RWPE2 (cell line): ENCODE results near the gene HABP2.

Experiments used
- ATAC-seq: fragments of 200-7000 bp; cut with Tn5 transposase; 3 replicates; pipeline ENCODE4 v1.9.1; 2021; ENCODE audit warnings: low read depth
- DNase-seq: peaks from one replicate; pipeline ENCODE4 v3.0.0-alpha.2; 2020; ENCODE audit warnings: low spot score
- H3K27ac ChIP-seq: fragments of 450-650 bp; 2 replicates; pipeline ENCODE4 v1.5.1; 2017; ENCODE audit warnings: mild to moderate bottlenecking; ENCODE audit not compliant: poor library complexity, severe bottlenecking
- H3K27me3 ChIP-seq: fragments of 250-450 bp; sonication (Bioruptor Pico); 2 replicates; pipeline ENCODE4 v1.5.1; 2021; ENCODE audit warnings: mild to moderate bottlenecking, moderate library complexity; ENCODE audit not compliant: insufficient read depth, poor library complexity, severe bottlenecking
- H3K36me3 ChIP-seq: fragments of 250-450 bp; sonication (Bioruptor Pico); 2 replicates; pipeline ENCODE4 v1.5.1; 2020; ENCODE audit warnings: low read depth, mild to moderate bottlenecking, moderate library complexity
- H3K4me1 ChIP-seq: fragments of 250-450 bp; sonication (Bioruptor Pico); 2 replicates; pipeline ENCODE4 v1.5.1; 2021; ENCODE audit warnings: mild to moderate bottlenecking, moderate library complexity; ENCODE audit not compliant: insufficient read depth, poor library complexity, severe bottlenecking
- H3K4me3 ChIP-seq: fragments of 250-450 bp; sonication (Bioruptor Pico); 2 replicates; pipeline ENCODE4 v1.5.1; 2021; ENCODE audit warnings: mild to moderate bottlenecking, moderate library complexity; ENCODE audit not compliant: severe bottlenecking
- H3K9me3 ChIP-seq: fragments of 250-450 bp; sonication (Bioruptor Pico); 2 replicates; pipeline ENCODE4 v1.5.1; 2021; ENCODE audit warnings: mild to moderate bottlenecking, moderate library complexity; ENCODE audit not compliant: severe bottlenecking
- TF ChIP-seq, protein P1 (sequence below): fragments of 450-650 bp; IDR thresholded peaks from one replicate; pipeline ENCODE4 v1.5.1; 2017; ENCODE audit warnings: mild to moderate bottlenecking, moderate library complexity; ENCODE audit not compliant: poor library complexity, severe bottlenecking

HABP2 gene

DNA sequence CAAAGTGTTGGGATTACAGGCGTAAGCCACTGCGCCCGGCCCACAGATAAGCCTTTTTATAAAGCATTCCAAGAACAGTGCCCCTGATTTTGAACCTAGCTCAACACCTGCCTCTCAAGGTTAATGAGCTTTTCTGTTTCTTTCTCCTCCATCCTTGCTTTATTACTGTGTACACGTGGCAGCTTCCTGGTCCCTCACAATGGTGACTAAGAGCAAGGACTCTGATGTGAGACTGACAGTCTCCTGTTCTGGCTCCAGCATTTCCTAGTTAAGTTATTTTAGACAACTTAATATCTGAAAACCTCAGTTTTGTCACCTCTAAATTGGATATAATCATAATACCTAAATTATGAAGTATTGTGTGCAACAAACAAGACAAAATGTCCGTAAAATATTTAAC is 9.9 kb downstream of the HABP2 start:
- Histone ChIP-seq H3K4me3 (no peak overlapping the region), H3K36me3 (no peaks in the 10 kb centered on the region), H3K27me3 (no peaks in the 10 kb centered on the region), H3K27ac (no peak overlapping the region), H3K9me3 (no peaks in the 10 kb centered on the region), H3K4me1 (no peaks in the 10 kb centered on the region)
- TF ChIP-seq, protein P1, sequence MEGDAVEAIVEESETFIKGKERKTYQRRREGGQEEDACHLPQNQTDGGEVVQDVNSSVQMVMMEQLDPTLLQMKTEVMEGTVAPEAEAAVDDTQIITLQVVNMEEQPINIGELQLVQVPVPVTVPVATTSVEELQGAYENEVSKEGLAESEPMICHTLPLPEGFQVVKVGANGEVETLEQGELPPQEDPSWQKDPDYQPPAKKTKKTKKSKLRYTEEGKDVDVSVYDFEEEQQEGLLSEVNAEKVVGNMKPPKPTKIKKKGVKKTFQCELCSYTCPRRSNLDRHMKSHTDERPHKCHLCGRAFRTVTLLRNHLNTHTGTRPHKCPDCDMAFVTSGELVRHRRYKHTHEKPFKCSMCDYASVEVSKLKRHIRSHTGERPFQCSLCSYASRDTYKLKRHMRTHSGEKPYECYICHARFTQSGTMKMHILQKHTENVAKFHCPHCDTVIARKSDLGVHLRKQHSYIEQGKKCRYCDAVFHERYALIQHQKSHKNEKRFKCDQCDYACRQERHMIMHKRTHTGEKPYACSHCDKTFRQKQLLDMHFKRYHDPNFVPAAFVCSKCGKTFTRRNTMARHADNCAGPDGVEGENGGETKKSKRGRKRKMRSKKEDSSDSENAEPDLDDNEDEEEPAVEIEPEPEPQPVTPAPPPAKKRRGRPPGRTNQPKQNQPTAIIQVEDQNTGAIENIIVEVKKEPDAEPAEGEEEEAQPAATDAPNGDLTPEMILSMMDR = no peak
- DNase-seq (no peak), ATAC-seq (no peak)

DNA sequence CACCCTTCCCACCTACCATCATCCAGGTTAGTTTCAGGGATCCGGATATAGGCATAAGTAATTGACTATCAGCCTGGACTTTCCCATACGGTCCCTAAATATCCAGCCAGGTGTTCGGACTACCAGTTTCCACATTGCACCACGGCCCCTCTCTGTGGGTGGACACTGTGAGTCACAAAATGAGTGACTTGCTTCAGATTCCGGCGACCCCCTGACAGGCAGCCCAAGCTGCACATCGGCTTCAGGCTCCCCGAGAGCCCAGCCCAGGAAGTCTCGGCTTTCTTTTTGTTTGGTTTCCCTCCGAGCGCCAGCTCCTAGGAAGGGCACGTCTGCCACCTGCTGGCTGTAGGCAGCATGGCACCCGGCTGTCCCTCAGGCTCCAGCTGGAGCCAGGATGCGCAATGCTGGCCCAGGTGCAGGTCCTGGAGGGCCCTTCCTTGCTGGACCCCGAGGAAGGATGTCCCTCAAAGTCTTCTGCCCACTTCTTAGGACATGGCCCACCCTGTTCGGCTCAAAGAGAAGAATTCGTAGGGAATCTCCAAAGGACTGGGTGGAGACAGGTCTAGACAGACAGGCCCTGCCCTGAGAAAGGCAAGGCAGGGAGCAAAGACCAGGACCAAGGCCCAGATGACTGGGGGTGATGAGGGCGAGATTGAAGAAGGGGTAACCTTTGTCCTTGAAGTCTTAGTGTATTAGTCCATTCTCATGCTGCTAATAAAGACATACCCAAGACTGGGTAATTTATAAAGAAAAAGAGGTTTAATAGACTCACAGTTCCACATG is 10.6 kb downstream of the HABP2 start:
- no peak overlapping the region for H3K27ac ChIP-seq
- DNase-seq = no peak
- H3K9me3 ChIP-seq = no peaks in the 10 kb centered on the region
- no peaks in the 10 kb centered on the region for H3K4me1 ChIP-seq
- no peaks in the 10 kb centered on the region for H3K27me3 ChIP-seq
- H3K4me3 ChIP-seq = peak overlapping the region; percentile 18
- ATAC-seq = peak; percentile 89
- TF ChIP-seq, protein P1 = peak; percentile 98
- no peaks in the 10 kb centered on the region for H3K36me3 ChIP-seq

DNA sequence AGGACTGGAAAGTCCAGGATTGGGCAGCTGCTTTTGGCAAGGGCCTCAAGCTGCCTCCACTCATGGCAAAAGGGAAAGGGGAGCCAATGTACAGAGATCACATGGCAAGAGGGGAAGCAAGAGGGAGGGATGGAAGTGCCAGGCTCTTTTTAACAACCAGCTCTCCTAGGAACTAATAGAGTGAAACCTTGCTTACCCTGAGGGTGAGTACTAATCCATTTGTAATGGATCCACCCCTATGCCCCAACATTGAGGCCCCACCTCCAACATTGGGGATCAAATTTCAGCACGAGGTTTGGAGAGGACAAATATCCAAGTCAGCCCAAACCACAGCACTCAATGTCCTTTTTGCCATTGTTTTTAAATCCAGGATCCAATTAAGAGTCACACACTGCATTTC is 12.5 kb downstream of the HABP2 start:
- no peaks in the 10 kb centered on the region for H3K9me3 ChIP-seq
- peak; percentile 49 for ATAC-seq

DNA sequence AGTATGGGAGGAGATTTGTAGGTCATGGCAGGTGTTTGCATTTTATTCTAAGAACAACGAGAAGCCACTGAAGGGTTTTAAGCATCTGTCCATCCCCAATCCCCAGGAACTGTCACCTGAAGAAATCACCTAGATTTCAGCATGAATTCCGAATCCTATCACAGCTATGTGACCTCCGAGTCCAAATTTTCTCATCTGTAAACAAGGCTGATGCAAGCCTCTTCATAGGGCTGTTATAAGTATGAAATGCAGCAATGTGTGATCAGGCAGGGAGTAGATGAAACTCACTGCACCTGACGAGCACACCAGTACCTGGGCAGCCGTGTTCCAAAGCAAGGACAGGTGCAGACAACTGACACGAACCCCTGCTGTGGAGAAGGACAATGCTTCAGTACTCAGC is 14.0 kb downstream of the HABP2 start:
- Histone ChIP-seq H3K4me1 (no peaks in the 10 kb centered on the region), H3K36me3 (no peaks in the 10 kb centered on the region), H3K27ac (no peak overlapping the region), H3K9me3 (no peaks in the 10 kb centered on the region), H3K27me3 (no peaks in the 10 kb centered on the region), H3K4me3 (no peak overlapping the region)
- no peak for DNase-seq
- ATAC-seq = no peak
- TF ChIP-seq, protein P1 = no peak

More for the DNA sequence above, 12.5 kb downstream of the HABP2 start:
- DNase-seq = no peak
- H3K36me3 ChIP-seq = no peaks in the 10 kb centered on the region
- TF ChIP-seq, protein P1 = no peak
- no peaks in the 10 kb centered on the region for H3K27me3 ChIP-seq
- no peak overlapping the region for H3K27ac ChIP-seq
- no peaks in the 10 kb centered on the region for H3K4me1 ChIP-seq
- H3K4me3 ChIP-seq = no peak overlapping the region

DNA sequence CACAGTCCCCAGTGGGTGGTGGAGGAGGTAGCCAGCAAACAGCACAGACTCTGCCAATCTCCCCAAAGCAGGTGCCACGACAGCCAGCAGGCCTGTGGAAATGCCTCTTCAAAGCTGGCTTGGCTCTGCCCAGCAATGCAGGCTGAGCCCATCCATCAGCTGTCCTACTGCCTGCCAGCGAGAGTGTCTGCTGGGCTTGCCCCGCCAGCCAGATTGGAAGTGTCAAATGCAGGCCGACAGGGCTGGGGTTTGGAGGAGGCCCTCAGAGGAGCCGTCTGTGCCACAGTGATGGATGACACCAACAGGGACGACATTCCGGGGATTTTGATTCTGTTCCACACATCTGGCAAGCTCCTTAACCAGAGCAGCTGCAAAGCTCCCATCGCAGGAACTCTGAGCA is 16.7 kb downstream of the HABP2 start:
- DNase-seq (no peak), ATAC-seq (no peak)
- Histone ChIP-seq H3K4me1 (no peaks in the 10 kb centered on the region), H3K4me3 (no peak overlapping the region), H3K27me3 (no peaks in the 10 kb centered on the region), H3K9me3 (no peaks in the 10 kb centered on the region), H3K27ac (no peak overlapping the region), H3K36me3 (no peaks in the 10 kb centered on the region)
- TF ChIP-seq, protein P1 = no peak
